SK-N-SH treated with all-trans-retinoic acid at 6 μM for 48 hours (cell line): Measurements from ENCODE around the gene ZFP64.

Experiments
- ATAC-seq: fragments of 200-7000 bp; cut with Tn5 transposase; 3 replicates; pipeline ENCODE4 v1.9.1; 2020; ENCODE audit warnings: mild to moderate bottlenecking, moderate library complexity
- ARNTL ChIP-seq: fragments of 450-650 bp; formaldehyde crosslinking; IDR thresholded peaks from 2 replicates; pipeline ENCODE4 v1.5.0; 2020; ENCODE audit warnings: low read depth, mild to moderate bottlenecking, moderate library complexity, borderline replicate concordance
- BACH2 ChIP-seq: fragments of 250-450 bp; sonication (Bioruptor Pico); IDR thresholded peaks from 2 replicates; pipeline ENCODE4 v1.9.0; 2021; ENCODE audit warnings: mild to moderate bottlenecking, borderline replicate concordance
- CSDC2 ChIP-seq: fragments of 250-450 bp; sonication (Bioruptor Pico); IDR thresholded peaks from 2 replicates; pipeline ENCODE4 v1.5.0; 2020; ENCODE audit warnings: mild to moderate bottlenecking, moderate library complexity
- CSRNP3 ChIP-seq: fragments of 250-450 bp; sonication (Bioruptor Pico); IDR thresholded peaks from 2 replicates; pipeline ENCODE4 v1.5.1; 2021; ENCODE audit warnings: mild to moderate bottlenecking, moderate library complexity
- ESRRG ChIP-seq: fragments of 250-450 bp; sonication (Bioruptor Pico); IDR thresholded peaks from 2 replicates; pipeline ENCODE4 v1.6.1; 2021; ENCODE audit warnings: mild to moderate bottlenecking
- GLIS3 ChIP-seq: fragments of 250-450 bp; sonication (Bioruptor Pico); IDR thresholded peaks from 2 replicates; pipeline ENCODE4 v1.5.0; 2020; ENCODE audit warnings: mild to moderate bottlenecking, moderate library complexity
- ISL1 ChIP-seq: fragments of 250-450 bp; sonication (Bioruptor Pico); IDR thresholded peaks from 2 replicates; pipeline ENCODE4 v2.1.2; 2022; ENCODE audit warnings: mild to moderate bottlenecking, moderate library complexity
- OSR1 ChIP-seq: fragments of 250-450 bp; sonication (Bioruptor Pico); IDR thresholded peaks from 2 replicates; pipeline ENCODE4 v1.8.0; 2022; ENCODE audit warnings: moderate library complexity, mild to moderate bottlenecking, inconsistent platforms
- PATZ1 ChIP-seq: fragments of 250-450 bp; sonication (Bioruptor Pico); IDR thresholded peaks from 2 replicates; pipeline ENCODE4 v1.8.0; 2020; ENCODE audit warnings: mild to moderate bottlenecking, moderate library complexity, borderline replicate concordance
- POU6F1 ChIP-seq: fragments of 250-450 bp; sonication (Bioruptor Pico); IDR thresholded peaks from 2 replicates; pipeline ENCODE4 v1.8.0; 2021; ENCODE audit warnings: low read depth, mild to moderate bottlenecking, moderate library complexity, borderline replicate concordance
- PPARA ChIP-seq: fragments of 250-450 bp; sonication (Bioruptor Pico); IDR thresholded peaks from 2 replicates; pipeline ENCODE4 v1.5.0; 2020; ENCODE audit warnings: mild to moderate bottlenecking, borderline replicate concordance
- RARB ChIP-seq: fragments of 250-450 bp; sonication (Bioruptor Pico); IDR thresholded peaks from 2 replicates; pipeline ENCODE4 v1.8.0; 2021; ENCODE audit warnings: mild to moderate bottlenecking, moderate library complexity
- SNAI2 ChIP-seq: fragments of 250-450 bp; sonication (Bioruptor Pico); IDR thresholded peaks from 2 replicates; pipeline ENCODE4 v1.5.0; 2020; ENCODE audit warnings: mild to moderate bottlenecking, moderate library complexity
- TOX ChIP-seq: fragments of 250-450 bp; sonication (Bioruptor Pico); IDR thresholded peaks from 2 replicates; pipeline ENCODE4 v1.8.0; 2021; ENCODE audit warnings: mild to moderate bottlenecking, moderate library complexity, borderline replicate concordance
- TSHZ2 ChIP-seq: fragments of 250-450 bp; sonication (Bioruptor Pico); IDR thresholded peaks from 2 replicates; pipeline ENCODE4 v1.5.0; 2020; ENCODE audit warnings: mild to moderate bottlenecking, moderate library complexity
- ZC3H10 ChIP-seq: fragments of 250-450 bp; sonication (Bioruptor Pico); IDR thresholded peaks from 2 replicates; pipeline ENCODE4 v1.5.1; 2021; ENCODE audit warnings: mild to moderate bottlenecking, moderate library complexity
- ZFP3 ChIP-seq: fragments of 250-450 bp; sonication (Bioruptor Pico); IDR thresholded peaks from 2 replicates; pipeline ENCODE4 v1.5.0; 2020; ENCODE audit warnings: mild to moderate bottlenecking, moderate library complexity
- ZFP30 ChIP-seq: fragments of 450-650 bp; formaldehyde crosslinking; IDR thresholded peaks from 2 replicates; pipeline ENCODE4 v1.5.0; 2022; ENCODE audit warnings: mild to moderate bottlenecking, moderate library complexity
- ZNF565 ChIP-seq: fragments of 450-650 bp; formaldehyde crosslinking; conservative IDR thresholded peaks from 2 replicates; pipeline ENCODE4 v1.5.0; 2020; ENCODE audit warnings: low read depth, mild to moderate bottlenecking, moderate library complexity
- ZNF70 ChIP-seq: fragments of 450-650 bp; formaldehyde crosslinking; IDR thresholded peaks from 2 replicates; pipeline ENCODE4 v1.5.0; 2020; ENCODE audit warnings: mild to moderate bottlenecking, moderate library complexity
- ZNF8 ChIP-seq: fragments of 450-650 bp; formaldehyde crosslinking; IDR thresholded peaks from 2 replicates; pipeline ENCODE4 v1.5.0; 2020; ENCODE audit warnings: mild to moderate bottlenecking, moderate library complexity
- TF ChIP-seq, protein P1 (sequence below): fragments of 250-450 bp; sonication (Bioruptor Pico); IDR thresholded peaks from 2 replicates; pipeline ENCODE4 v1.5.1; 2020; ENCODE audit warnings: low read depth, mild to moderate bottlenecking, moderate library complexity

ZFP64 gene

GRCh38 chr20:52191916-52192718 lies 538 bp upstream of the ZFP64 start:
- TF ChIP-seq SNAI2 (CRISPR knock-in tag) (peak; percentile 60; the same call in 1 of the 2 replicates), ZNF8 (CRISPR knock-in tag) (no peak)
- ATAC-seq: peak; percentile 77

DNA sequence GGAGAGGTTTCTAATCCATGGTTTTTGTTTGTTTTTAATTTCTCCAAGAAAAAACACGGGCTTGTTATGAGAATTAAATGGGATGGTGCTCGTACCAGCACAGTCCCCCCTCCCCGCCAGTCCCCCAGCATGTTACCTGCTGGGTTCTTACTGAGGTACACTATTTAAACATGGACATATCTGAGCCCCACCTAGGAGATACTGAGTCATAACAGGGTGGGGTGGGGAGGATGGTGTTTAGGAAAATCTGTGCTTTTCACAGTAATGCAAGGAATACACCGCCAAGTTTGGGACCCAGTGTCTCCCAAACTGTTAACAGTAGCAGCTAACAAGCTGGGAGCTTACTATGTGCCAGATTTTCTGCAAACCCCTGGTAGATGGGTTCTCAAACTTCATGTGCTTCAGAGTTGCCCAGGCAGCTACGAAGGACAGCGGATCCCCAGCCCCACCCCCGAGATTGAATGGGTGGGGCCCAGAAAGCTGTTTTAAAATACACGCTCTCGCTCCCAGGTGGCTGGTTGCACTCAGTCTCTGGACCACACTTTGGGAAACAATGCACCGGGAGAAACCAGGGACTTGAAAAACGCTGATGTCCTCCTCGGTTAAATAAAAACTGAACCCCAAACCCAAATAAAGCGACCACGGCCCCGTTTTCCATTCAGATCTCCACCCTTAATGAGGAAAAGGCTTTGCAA lies 995 bp downstream of the ZFP64 start:
- TF ChIP-seq ZC3H10: no peak
- no peak for TF ChIP-seq PATZ1 (CRISPR knock-in tag)
- no peak for TF ChIP-seq ZNF8 (CRISPR knock-in tag)
- TF ChIP-seq TOX (CRISPR knock-in tag): no peak
- TF ChIP-seq OSR1: no peak
- TF ChIP-seq RARB: no peak
- TF ChIP-seq PPARA: no peak
- TF ChIP-seq SNAI2 (CRISPR knock-in tag): no peak
- TF ChIP-seq CSRNP3 (CRISPR knock-in tag): no peak
- TF ChIP-seq CSDC2: no peak
- no peak for TF ChIP-seq POU6F1 (CRISPR knock-in tag)
- TF ChIP-seq ISL1 (CRISPR knock-in tag): no peak
- TF ChIP-seq ZNF565 (CRISPR knock-in tag): no peak
- TF ChIP-seq, protein P1, sequence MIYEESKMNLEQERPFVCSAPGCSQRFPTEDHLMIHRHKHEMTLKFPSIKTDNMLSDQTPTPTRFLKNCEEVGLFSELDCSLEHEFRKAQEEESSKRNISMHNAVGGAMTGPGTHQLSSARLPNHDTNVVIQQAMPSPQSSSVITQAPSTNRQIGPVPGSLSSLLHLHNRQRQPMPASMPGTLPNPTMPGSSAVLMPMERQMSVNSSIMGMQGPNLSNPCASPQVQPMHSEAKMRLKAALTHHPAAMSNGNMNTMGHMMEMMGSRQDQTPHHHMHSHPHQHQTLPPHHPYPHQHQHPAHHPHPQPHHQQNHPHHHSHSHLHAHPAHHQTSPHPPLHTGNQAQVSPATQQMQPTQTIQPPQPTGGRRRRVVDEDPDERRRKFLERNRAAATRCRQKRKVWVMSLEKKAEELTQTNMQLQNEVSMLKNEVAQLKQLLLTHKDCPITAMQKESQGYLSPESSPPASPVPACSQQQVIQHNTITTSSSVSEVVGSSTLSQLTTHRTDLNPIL (CRISPR knock-in tag): no peak
- no peak for TF ChIP-seq ARNTL (CRISPR knock-in tag)
- no peak for TF ChIP-seq ZNF70 (CRISPR knock-in tag)
- TF ChIP-seq, all 23 proteins: peak for 0
- peak; percentile 48 for ATAC-seq

- no peak for ATAC-seq
- no peak for TF ChIP-seq ZFP3 (CRISPR knock-in tag)
- TF ChIP-seq TOX (CRISPR knock-in tag): no peak
- TF ChIP-seq ZFP30 (CRISPR knock-in tag): no peak
- TF ChIP-seq BACH2 (CRISPR knock-in tag): no peak
- no peak for TF ChIP-seq GLIS3 (CRISPR knock-in tag)
- TF ChIP-seq ZNF565 (CRISPR knock-in tag): no peak
- no peak for TF ChIP-seq ESRRG
Observed at GRCh38 chr20:52181766-52182165, 9.8 kb downstream of the ZFP64 start.

GRCh38 chr20:52180180-52180840 lies 11.3 kb downstream of the ZFP64 start:
- ATAC-seq: no peak
- TF ChIP-seq SNAI2 (CRISPR knock-in tag) (no peak), OSR1 (no peak), POU6F1 (CRISPR knock-in tag) (no peak), ZNF565 (CRISPR knock-in tag) (no peak), ZC3H10 (no peak), TSHZ2 (CRISPR knock-in tag) (no peak), ZNF70 (CRISPR knock-in tag) (no peak), ESRRG (no peak)
- TF ChIP-seq, protein P1 (CRISPR knock-in tag): no peak
